Stomach (tissue), 9 donors: ENCODE results near the gene PHF2. TPM values are rescaled to one million over a fixed set of nuclear protein-coding genes. Genes with fewer than 3 reads are reported as not detected.

Experiments
- DNase-seq, 2 donors: peaks; one replicate each; pipeline versions ENCODE4 v3.0.0 to v3.0.0-alpha.2; 2013 to 2019
- H3K27ac ChIP-seq, 5 donors: fragments of 200-600 bp in 4 of 5; sonication (generic) in 4 of 5; one replicate each; pipeline ENCODE4 v1.5.1; 2013 to 2019; ENCODE audit warnings: mild to moderate bottlenecking in 1 of 5, moderate library complexity in 1 of 5
- H3K27me3 ChIP-seq, 3 donors: fragments of 200-600 bp; sonication (generic); one replicate each; pipeline ENCODE4 v1.5.1; 2017 to 2019; ENCODE audit warnings: mixed run types in 1 of 3
- H3K36me3 ChIP-seq, 4 donors: fragments of 200-600 bp; sonication (generic); 1 replicate in 3 of 4; 2 replicates in 1 of 4; pipeline ENCODE4 v1.5.1; 2016 to 2019
- H3K4me1 ChIP-seq, 4 donors: fragments of 200-600 bp; sonication (generic); one replicate each; pipeline ENCODE4 v1.5.1; 2016 to 2019
- H3K4me3 ChIP-seq, 4 donors: fragments of 200-600 bp; sonication (generic) in 3 of 4; one replicate each; pipeline ENCODE4 v1.5.1; 2016 to 2019; ENCODE audit warnings: mild to moderate bottlenecking in 1 of 4
- H3K9me3 ChIP-seq, 4 donors: fragments of 200-600 bp; sonication (generic); one replicate each; pipeline ENCODE4 v1.5.1; 2016 to 2019
- EP300 ChIP-seq: sonication (generic); formaldehyde crosslinking; IDR thresholded peaks from one replicate; pipeline ENCODE4 v1.6.1; 2017; ENCODE audit warnings: antibody characterized with exemption
- POLR2A ChIP-seq, 4 donors: fragments of 450-650 bp; IDR thresholded peaks; one replicate each; pipeline ENCODE4 v1.6.1; 2016; ENCODE audit warnings: antibody characterized with exemption in 4 of 4, control low read depth in 2 of 4, mild to moderate bottlenecking in 1 of 4, moderate library complexity in 1 of 4
- POLR2AphosphoS5 ChIP-seq, 3 donors: sonication (generic); formaldehyde crosslinking; IDR thresholded peaks; one replicate each; pipeline ENCODE4 v1.6.1; 2016; ENCODE audit warnings: antibody characterized with exemption in 3 of 3
- WGBS, 5 donors: extraction: QIAGEN DNeasy Blood & Tissue Kit in 3 of 5; methylation state at CpG; one replicate each; pipeline versions ENCODE4 v1.1.5 to v1.1.7; 2013 to 2018; 5-methylcytosine and 5-hydroxymethylcytosine counted together
- intact Hi-C: fragments of 100-400 bp; cut with DNase I; formaldehyde crosslinking; loops from one replicate; pipeline ENCODE4 v1.15.1; 2023; ENCODE audit warnings: low total_unique reads
- polyA plus RNA-seq, 3 donors: library from polyadenylated mRNA; stranded (reverse); fragments of 200-250 nt; gene quantifications; one replicate each; pipeline ENCODE4 v1.2.3, GENCODE V29; 2013
- total RNA-seq, 5 donors: library from RNA; depleted of rRNA; stranded (reverse); fragments of >200 nt; gene quantifications; one replicate each; pipeline versions ENCODE4 v1.1.0 to v1.2.3, GENCODE V29; 2014 to 2016
- TF ChIP-seq, protein P1 (sequence below), 7 experiments: fragments of 450-650 bp in 4 of 7; fragments of 200-600 bp in 3 of 7; sonication (generic) in 3 of 7; IDR thresholded peaks; one replicate each; pipeline ENCODE4 v1.5.1; 2016 to 2019; ENCODE audit warnings: antibody characterized with exemption in 7 of 7, control low read depth in 2 of 7, mild to moderate bottlenecking in 1 of 7
- donor health status: healthy with polysubstance abuse.
- donor health status: Bipolar disorder and iron deficiency.
- donor health status: healthy.

Gene PHF2
- total and polyA plus RNA-seq, 8 donors = 14.2 to 58.0 (median 19.5) TPM

DNA sequence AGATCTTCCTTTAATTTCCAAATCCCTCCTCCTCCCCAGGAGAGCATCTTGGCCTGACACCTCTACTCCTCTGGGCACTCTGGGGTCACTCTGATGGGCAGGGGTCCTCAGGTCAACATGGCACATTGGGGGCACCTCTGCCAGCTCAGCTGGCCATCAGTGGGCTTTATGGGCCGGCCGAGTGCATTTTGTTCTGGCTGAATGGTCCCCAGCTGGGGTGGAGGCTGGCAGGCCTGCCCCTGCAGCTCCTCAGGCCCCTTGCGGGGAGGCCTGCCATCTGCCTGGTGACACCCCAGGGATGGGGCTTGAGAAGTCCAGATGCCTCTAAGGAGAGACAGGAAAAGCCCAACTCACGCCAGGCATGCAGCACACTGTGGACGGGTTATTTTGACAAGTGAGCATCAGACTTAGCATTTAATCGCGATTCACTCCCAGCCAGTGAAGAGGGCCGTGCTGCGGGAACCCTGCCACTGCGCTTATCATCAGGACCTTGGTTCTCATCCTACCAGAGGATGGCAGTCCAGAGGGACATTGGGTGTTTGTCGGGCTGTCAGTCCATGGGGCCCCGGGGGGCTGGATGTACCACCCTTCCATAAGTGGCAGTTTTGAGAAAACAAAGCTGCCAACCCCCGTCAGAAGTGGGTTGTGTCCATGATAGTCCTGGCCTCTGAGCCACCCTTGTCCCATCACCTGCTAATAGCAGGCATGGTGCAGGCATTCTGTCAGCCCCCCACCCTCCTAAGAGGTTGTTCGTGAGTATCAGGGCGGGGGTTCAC is 21.7 kb downstream of the PHF2 start:
- no peaks in the 10 kb centered on the region for H3K36me3 ChIP-seq
- no peak for DNase-seq
- H3K27ac ChIP-seq = no peak overlapping the region
- H3K4me3 ChIP-seq = no peak overlapping the region
- no peak for TF ChIP-seq POLR2A (IDR thresholded peaks at IDR 0.05)
- TF ChIP-seq EP300 = no peak
- TF ChIP-seq POLR2AphosphoS5 (IDR thresholded peaks at IDR 0.05) = no peak
- TF ChIP-seq, protein P1, sequence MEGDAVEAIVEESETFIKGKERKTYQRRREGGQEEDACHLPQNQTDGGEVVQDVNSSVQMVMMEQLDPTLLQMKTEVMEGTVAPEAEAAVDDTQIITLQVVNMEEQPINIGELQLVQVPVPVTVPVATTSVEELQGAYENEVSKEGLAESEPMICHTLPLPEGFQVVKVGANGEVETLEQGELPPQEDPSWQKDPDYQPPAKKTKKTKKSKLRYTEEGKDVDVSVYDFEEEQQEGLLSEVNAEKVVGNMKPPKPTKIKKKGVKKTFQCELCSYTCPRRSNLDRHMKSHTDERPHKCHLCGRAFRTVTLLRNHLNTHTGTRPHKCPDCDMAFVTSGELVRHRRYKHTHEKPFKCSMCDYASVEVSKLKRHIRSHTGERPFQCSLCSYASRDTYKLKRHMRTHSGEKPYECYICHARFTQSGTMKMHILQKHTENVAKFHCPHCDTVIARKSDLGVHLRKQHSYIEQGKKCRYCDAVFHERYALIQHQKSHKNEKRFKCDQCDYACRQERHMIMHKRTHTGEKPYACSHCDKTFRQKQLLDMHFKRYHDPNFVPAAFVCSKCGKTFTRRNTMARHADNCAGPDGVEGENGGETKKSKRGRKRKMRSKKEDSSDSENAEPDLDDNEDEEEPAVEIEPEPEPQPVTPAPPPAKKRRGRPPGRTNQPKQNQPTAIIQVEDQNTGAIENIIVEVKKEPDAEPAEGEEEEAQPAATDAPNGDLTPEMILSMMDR (IDR thresholded peaks at IDR 0.05) = no peak
- no peaks in the 10 kb centered on the region for H3K9me3 ChIP-seq
- H3K27me3 ChIP-seq = no peaks in the 10 kb centered on the region
- peaks cover 27 to 72% (median 39%) of the 10 kb centered on the region in 4 donors for H3K4me1 ChIP-seq
- WGBS, 5 donors = 77 to 93% (median 88%) methylated on average over 7 to 15 of the region's 15 CpGs
- intact Hi-C loops = no loop called here

DNA sequence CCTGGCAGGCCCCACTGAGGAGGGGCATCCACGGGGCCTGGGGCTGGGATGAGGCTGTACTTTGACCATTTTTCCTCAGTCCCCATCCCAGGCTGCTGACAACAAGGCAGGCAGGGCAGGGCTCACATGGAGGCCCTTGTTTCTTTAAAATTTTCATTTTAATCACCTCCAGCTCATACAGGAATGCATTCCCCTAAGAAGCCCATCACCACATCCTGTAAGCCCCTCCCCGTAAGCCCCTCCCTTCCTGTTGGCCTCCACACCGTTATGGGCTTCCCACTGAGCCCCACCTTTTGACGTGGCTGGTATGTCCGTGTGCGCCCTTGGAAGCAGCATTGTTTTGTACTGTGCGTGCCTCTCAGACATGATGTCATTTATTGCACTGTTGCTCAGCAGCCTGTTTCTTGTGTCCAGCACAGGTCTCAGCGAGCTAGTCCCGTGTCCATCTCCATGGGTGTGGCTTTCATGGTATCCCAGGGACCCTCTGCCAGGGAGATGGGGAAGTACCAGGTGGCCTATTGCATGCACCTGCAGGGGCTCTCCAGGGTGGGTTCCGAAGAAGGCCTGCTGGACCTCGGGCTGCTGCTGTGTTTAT is 22.4 kb downstream of the PHF2 start:
- WGBS, 5 donors = 61 to 76% (median 66%) methylated on average over 10 to 11 of the region's 11 CpGs
- TF ChIP-seq POLR2AphosphoS5 (IDR thresholded peaks at IDR 0.05) (no peak), POLR2A (IDR thresholded peaks at IDR 0.05) (no peak), EP300 (no peak)
- TF ChIP-seq, protein P1 (IDR thresholded peaks at IDR 0.05) = no peak
- intact Hi-C loops = no loop called here
- Histone ChIP-seq H3K4me1 (peaks cover 27 to 65% (median 37%) of the 10 kb centered on the region in 4 donors), H3K27ac (no peak overlapping the region), H3K36me3 (no peaks in the 10 kb centered on the region), H3K4me3 (no peak overlapping the region), H3K27me3 (no peaks in the 10 kb centered on the region), H3K9me3 (no peaks in the 10 kb centered on the region)
- peak in 1 of 2 donors; percentile 51 for DNase-seq

DNA sequence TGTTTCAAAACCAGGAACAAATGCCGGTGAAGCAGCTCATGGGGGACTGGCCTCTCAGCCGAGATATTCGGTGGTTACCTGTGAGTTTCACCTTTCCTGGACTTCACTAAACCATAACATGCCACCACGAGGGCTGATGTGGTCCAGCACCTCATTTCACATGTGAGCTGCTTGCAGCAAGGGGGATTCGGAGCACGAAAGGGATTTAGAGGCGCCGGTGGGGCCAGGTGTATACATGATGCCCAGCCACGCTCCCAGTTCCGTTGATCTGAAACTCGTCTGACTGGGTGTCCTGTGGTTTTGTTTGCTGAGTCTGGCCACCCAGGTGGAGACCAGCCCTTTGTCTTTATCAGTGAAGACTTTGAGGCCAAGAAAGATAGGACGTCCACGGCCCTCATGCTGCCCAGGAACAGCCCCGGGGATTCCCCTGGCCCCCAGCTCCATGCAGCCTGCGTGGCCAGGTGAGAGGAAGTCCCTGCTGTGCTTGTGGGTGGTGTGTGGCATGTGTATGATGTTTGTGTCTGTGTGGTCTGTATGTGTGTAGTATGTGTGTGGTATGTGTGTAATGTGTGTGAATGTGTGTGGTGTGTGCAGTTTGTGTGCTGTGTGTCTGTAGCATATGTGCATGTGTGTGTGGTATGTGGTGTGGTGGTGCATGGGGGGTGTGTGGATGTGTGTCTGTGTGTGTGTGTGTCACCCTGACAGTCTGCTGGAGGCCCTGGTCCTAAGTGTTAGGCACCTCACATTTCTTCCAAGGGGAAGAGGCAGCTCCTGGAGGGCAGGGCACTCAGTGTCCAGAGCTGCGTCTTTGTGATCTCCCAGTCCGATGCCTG is 23.4 kb downstream of the PHF2 start:
- Histone ChIP-seq H3K36me3 (no peaks in the 10 kb centered on the region), H3K27me3 (no peaks in the 10 kb centered on the region), H3K9me3 (no peaks in the 10 kb centered on the region), H3K4me1 (peaks cover 18 to 56% (median 29%) of the 10 kb centered on the region in 4 donors), H3K27ac (no peak overlapping the region), H3K4me3 (no peak overlapping the region)
- WGBS, 5 donors = 40 to 71% (median 52%) methylated on average over 14 to 17 of the region's 17 CpGs
- TF ChIP-seq EP300 (no peak), POLR2A (IDR thresholded peaks at IDR 0.05) (peak in 1 of 4 donors; percentile 55), POLR2AphosphoS5 (IDR thresholded peaks at IDR 0.05) (no peak)
- no peak for DNase-seq
- intact Hi-C loops = no loop called here

DNA sequence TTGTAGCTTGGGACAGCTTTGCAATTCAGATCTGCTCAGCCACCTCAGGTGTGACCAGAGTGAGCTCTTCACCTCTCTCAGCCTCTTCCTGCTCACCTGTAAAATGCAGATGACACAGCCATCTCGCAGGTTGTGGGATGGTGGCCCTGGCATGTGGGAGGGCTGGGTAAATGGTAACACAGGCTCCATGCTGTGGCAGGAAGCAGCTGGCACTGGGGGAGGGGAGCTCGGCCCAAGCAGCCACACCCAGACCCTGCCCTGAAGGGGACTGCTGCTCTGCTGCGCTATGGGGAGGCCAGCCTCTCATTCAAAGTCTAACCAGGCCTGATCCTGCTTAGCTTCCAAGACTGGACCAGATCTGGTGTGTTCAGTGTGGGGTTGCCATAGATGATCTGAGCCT is 24.1 kb downstream of the PHF2 start:
- H3K36me3 ChIP-seq = no peaks in the 10 kb centered on the region
- no peaks in the 10 kb centered on the region for H3K9me3 ChIP-seq
- H3K4me1 ChIP-seq = peaks cover 18 to 52% (median 29%) of the 10 kb centered on the region in 4 donors
- peak in 1 of 2 donors; percentile 62 for DNase-seq
- H3K27me3 ChIP-seq = no peaks in the 10 kb centered on the region
- no peak overlapping the region for H3K27ac ChIP-seq
- intact Hi-C loops = no loop called here
- TF ChIP-seq EP300 (no peak), POLR2A (IDR thresholded peaks at IDR 0.05) (no peak), POLR2AphosphoS5 (IDR thresholded peaks at IDR 0.05) (no peak)
- TF ChIP-seq, protein P1 (IDR thresholded peaks at IDR 0.05) = no peak
- no peak overlapping the region for H3K4me3 ChIP-seq
- WGBS, 5 donors = 15 to 32% (median 28%) methylated on average over 3 of the region's 3 CpGs
